Esophagus squamous epithelium (tissue), 5 donors: Measurements from ENCODE around the gene SRGAP2C. TPM values are rescaled to one million over a fixed set of nuclear protein-coding genes. Genes with fewer than 3 reads are reported as not detected.
"Not testable (repeated sequence)": the region's sequence is repeated elsewhere in the genome, so short reads cannot be mapped to it uniquely, and the experiment has no call there.

ENCODE experiments used
- DNase-seq: peaks from one replicate; lab custom pipeline; 2025; lab: John Stamatoyannopoulos, UW
- H3K27ac ChIP-seq, 4 donors: fragments of 200-600 bp; sonication (generic); one replicate each; pipeline ENCODE4 v1.5.1; 2016 to 2019; ENCODE audit warnings: mild to moderate bottlenecking in 1 of 4
- H3K27me3 ChIP-seq, 4 donors: fragments of 200-600 bp; sonication (generic); 1 replicate in 3 of 4; 2 replicates in 1 of 4; pipeline versions ENCODE4 v1.5.1 to v1.6.0; 2017 to 2021; ENCODE audit warnings: antibody characterized with exemption in 1 of 4
- H3K36me3 ChIP-seq, 3 donors: fragments of 200-600 bp; sonication (generic); one replicate each; pipeline ENCODE4 v1.5.1; 2016 to 2019
- H3K4me1 ChIP-seq, 3 donors: fragments of 200-600 bp; sonication (generic); one replicate each; pipeline ENCODE4 v1.5.1; 2017 to 2019
- H3K4me3 ChIP-seq, 4 donors: fragments of 200-600 bp; sonication (generic); 1 replicate in 3 of 4; 2 replicates in 1 of 4; pipeline ENCODE4 v1.5.1; 2016 to 2019; ENCODE audit warnings: mild to moderate bottlenecking in 2 of 4, moderate library complexity in 1 of 4
- H3K9me3 ChIP-seq, 3 donors: fragments of 200-600 bp; sonication (generic); one replicate each; pipeline ENCODE4 v1.5.1; 2016 to 2019
- WGBS, 2 donors: methylation state at CpG; one replicate each; pipeline ENCODE4 v1.1.5; 2018; 5-methylcytosine and 5-hydroxymethylcytosine counted together
- intact Hi-C: fragments of 100-400 bp; cut with DNase I; formaldehyde crosslinking; loops from one replicate; pipeline ENCODE4 v1.15.0; 2022
- total RNA-seq, 4 donors: library from RNA; depleted of rRNA; stranded (reverse); fragments of >200 nt; gene quantifications; one replicate each; pipeline ENCODE4 v1.1.0, GENCODE V29; 2016
- donor health status: DM: yes; HTN: yes; CAD: no.

Gene SRGAP2C
- total RNA-seq, 4 donors from 2014 or later: 5.4 to 16.8 (median 12.0) TPM

DNA sequence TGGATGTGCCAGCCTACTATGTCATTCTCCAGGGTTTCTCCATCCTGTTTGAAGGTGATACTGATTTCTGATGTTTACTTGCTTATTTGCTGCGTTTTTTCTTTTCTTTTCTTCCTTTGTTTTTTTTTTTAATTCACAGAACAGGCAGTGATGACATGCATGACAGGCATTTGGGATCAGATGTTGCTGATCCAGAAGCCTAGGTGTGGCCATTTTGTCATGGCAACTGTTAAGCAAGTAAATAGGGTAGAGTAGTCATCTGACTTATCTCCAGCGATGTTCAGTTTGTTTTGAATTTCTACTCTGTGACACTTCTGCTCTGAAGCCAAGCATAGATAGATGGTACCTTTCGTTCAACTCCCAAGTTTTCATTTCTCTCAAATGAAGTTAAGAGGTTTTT is 181.4 kb downstream of the SRGAP2C start:
- WGBS, 2 donors: no CpG with 5 or more reads among the region's 3 CpGs
- H3K27ac ChIP-seq, H3K27me3 ChIP-seq, H3K4me3 ChIP-seq, DNase-seq, H3K9me3 ChIP-seq, intact Hi-C loops, H3K36me3 ChIP-seq, H3K4me1 ChIP-seq: not testable (repeated sequence)

DNA sequence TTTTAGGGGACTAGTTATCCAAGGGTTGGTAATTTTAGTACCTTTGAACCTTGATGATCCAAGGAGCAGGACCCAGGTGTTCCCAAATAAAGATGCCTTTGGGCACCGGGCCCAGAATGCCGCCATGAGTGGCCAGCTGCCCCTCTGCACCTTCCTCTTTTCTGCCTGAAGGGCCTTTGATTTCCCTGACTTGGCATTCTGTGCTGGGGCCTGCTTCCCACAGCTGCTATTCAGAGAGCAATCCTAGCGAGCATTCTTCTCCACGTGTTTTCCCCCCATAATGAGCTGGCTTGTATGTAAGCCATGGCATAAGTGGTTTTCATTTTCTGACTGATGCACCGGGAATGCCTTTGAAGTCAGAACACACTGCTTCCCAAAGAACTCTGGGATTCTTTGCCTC is 184.1 kb downstream of the SRGAP2C start:
- DNase-seq, intact Hi-C loops, H3K4me3 ChIP-seq, H3K36me3 ChIP-seq, H3K4me1 ChIP-seq, H3K9me3 ChIP-seq, H3K27me3 ChIP-seq, H3K27ac ChIP-seq: not testable (repeated sequence)
- no CpG with 5 or more reads among the region's 5 CpGs for WGBS, 2 donors

DNA sequence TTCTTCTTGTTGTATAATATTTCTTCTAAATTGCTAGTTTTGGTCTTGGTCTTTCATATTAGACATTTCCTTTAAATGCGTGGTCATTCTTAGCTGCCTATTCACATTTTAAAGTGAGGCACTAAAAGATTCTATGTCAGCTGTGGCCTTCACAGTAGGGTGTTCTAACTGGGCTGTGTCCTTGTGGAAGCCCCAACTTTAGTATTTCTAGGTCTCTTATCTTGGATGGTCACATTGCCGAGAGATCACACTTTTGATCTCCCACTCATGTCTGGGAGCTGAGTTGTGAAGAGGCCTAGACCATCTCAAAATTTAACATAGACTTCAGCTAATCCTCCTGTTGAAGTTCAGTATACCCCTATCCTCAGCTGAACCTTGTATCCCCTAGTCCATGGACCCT is 185.2 kb downstream of the SRGAP2C start:
- no CpG with 5 or more reads among the region's 2 CpGs for WGBS, 2 donors
- H3K4me1 ChIP-seq, H3K27ac ChIP-seq, intact Hi-C loops, H3K9me3 ChIP-seq, H3K36me3 ChIP-seq, DNase-seq, H3K4me3 ChIP-seq, H3K27me3 ChIP-seq: not testable (repeated sequence)

- H3K36me3 ChIP-seq, DNase-seq, H3K4me1 ChIP-seq, H3K27me3 ChIP-seq, H3K27ac ChIP-seq, H3K4me3 ChIP-seq, intact Hi-C loops, H3K9me3 ChIP-seq: not testable (repeated sequence)
- 52 to 60% methylated on average over 2 of the region's 3 CpGs for WGBS, 2 donors
These were observed 190.1 kb downstream of the SRGAP2C start for GRCh38 chr1:121374851-121375367.

DNA sequence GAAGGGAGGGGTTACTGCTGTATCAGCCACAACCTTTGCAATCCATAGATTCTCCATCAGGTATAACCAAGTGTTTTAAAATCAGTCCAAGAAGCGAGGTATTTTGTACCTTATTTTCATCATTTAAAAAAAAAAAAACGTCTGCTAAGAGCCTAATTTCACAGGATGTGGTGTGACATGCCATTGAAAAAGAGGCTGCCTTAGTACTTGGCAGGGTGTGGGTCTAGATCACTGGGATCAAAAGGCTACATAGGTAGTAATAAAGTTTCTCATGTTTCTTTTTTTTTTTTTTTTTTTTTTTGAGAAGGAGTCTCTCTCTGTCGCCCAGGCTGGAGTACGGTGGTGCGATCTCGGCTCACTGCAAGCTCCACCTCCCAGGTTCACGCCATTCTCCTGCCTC is 192.2 kb downstream of the SRGAP2C start:
- intact Hi-C loops, H3K4me3 ChIP-seq, H3K36me3 ChIP-seq, H3K27ac ChIP-seq, H3K27me3 ChIP-seq, H3K4me1 ChIP-seq, H3K9me3 ChIP-seq, DNase-seq: not testable (repeated sequence)
- 100% methylated on average over 1 of the region's 7 CpGs; no CpG with 5 or more reads in 1 of the 2 donors for WGBS, 2 donors

GRCh38 chr1:121378757-121379156 is 194.0 kb downstream of the SRGAP2C start:
- H3K27ac ChIP-seq, H3K36me3 ChIP-seq, intact Hi-C loops, DNase-seq, H3K9me3 ChIP-seq, H3K27me3 ChIP-seq, H3K4me3 ChIP-seq, H3K4me1 ChIP-seq: not testable (repeated sequence)
- 57 to 95% methylated on average over 4 to 5 of the region's 5 CpGs for WGBS, 2 donors

DNA sequence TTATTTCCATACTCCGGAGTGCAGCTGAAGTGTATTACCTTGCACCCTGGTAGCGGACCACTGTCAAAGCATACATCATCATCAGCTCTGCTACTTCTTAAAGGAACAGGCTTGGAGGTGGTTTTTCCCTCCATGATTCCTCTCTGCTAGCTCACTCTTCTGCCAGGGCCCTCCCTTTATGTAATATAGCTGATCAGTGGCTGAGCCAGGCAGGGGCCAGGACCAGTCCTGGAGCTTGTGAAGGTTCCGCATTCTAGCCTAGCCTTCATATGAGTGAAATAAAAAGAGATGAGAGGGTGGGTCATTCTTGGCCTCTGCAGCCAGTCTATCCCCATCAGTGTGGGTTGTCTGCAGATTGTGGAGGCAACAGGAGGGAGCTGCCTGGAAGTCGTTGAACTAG is 200.0 kb downstream of the SRGAP2C start:
- H3K27me3 ChIP-seq, intact Hi-C loops, H3K4me3 ChIP-seq, H3K4me1 ChIP-seq, H3K9me3 ChIP-seq, H3K36me3 ChIP-seq, DNase-seq: not testable (repeated sequence)
- peak overlapping the region in 2 of 4 donors; percentile 17 to 44 for H3K27ac ChIP-seq
- 56 to 83% methylated on average over 1 to 2 of the region's 4 CpGs for WGBS, 2 donors

DNA sequence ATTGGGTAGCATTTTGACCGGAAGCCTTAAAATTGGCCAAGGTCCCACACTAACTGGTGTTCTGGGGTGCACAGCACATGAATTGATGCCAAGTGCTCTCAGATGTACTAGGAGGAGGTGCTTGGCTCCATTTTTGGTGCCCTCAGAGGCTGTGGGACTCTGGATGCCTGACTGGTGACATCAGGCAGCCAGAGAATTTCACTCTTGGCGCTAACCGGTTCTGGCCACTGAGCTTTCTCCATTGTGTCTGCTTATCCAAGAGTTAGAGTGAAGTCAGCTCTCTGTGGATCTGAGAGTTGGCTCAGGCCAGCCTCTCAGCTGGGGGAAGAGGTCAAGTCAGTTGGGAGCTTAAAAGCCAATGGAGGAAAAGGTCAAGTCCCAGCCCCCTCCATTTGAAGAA is 200.4 kb downstream of the SRGAP2C start:
- H3K9me3 ChIP-seq, intact Hi-C loops, H3K36me3 ChIP-seq, DNase-seq, H3K27ac ChIP-seq, H3K4me1 ChIP-seq, H3K4me3 ChIP-seq, H3K27me3 ChIP-seq: not testable (repeated sequence)
- WGBS, 2 donors: no CpG with 5 or more reads among the region's 3 CpGs

GRCh38 chr1:121385563-121386288 is 201.0 kb downstream of the SRGAP2C start:
- H3K4me3 ChIP-seq, H3K36me3 ChIP-seq, DNase-seq, H3K4me1 ChIP-seq, intact Hi-C loops, H3K9me3 ChIP-seq, H3K27me3 ChIP-seq: not testable (repeated sequence)
- peak overlapping the region in 1 of 4 donors; percentile 39 for H3K27ac ChIP-seq
- WGBS, 2 donors: 55% methylated on average over 6 of the region's 8 CpGs; no CpG with 5 or more reads in 1 of the 2 donors

DNA sequence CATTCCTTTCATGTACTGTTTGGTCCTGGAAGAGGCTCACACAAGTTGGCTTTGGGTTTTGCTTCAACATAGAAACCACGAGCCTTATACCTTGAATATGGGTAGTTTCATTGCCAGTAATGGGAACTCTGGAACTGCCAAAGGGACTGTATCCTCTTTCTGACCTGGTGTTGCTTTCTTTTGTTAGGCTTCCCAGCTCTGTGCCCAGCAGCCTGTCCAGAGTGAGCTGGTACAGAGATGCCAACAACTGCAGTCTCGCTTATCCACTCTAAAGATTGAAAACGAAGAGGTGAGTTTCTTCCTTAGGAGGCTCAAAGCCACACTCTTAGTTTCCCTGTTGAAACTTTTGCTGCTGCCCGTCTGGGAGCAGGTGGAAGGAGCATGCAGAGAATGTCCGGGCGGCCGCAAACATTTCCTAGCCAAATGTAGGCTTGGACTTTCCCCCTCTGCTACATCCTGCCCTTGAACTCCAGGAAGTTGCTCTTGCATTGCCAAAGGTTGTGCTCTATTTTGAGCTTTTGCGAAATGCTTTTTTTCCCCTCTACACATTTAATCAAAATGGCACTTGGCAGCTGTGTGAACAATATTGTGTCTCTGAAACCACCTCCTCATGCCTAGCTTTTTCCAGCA is 201.7 kb downstream of the SRGAP2C start:
- no CpG with 5 or more reads among the region's 8 CpGs for WGBS, 2 donors
- H3K27me3 ChIP-seq, intact Hi-C loops, H3K4me1 ChIP-seq, DNase-seq, H3K36me3 ChIP-seq, H3K4me3 ChIP-seq, H3K9me3 ChIP-seq, H3K27ac ChIP-seq: not testable (repeated sequence)

DNA sequence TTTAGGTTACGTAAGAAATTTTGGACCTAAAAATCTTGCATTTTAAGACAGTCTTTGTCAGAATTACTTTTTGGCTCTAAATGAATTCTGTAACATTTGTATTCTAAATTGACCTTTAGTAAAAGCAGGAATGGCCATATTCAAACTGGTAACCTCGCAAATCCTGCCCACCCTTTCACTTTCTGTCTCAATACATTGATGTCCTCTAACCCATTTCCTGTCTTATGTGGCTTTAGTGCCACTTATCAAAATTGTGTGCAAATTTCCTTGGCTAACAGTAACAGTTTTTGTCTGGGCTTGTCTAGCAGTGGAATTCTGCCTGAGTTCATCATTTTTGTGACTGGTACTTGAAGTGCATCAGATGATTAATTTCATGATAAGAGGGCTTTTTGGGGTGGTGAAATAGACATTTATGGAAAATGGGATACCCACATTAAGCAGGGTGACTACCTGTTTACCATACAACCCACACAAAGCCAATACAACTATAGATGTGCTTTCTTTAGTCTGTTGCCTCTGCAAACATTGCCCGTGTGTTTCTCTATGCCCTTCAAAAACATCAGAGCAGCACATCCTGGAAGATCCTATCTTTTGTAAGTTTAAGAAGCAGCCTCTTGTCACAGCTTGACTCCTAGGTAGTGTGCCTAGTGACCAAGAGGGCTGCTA is 205.3 kb downstream of the SRGAP2C start:
- intact Hi-C loops, DNase-seq, H3K36me3 ChIP-seq, H3K27ac ChIP-seq, H3K9me3 ChIP-seq, H3K4me1 ChIP-seq, H3K4me3 ChIP-seq, H3K27me3 ChIP-seq: not testable (repeated sequence)
- WGBS, 2 donors: no CpG with 5 or more reads among the region's 3 CpGs

DNA sequence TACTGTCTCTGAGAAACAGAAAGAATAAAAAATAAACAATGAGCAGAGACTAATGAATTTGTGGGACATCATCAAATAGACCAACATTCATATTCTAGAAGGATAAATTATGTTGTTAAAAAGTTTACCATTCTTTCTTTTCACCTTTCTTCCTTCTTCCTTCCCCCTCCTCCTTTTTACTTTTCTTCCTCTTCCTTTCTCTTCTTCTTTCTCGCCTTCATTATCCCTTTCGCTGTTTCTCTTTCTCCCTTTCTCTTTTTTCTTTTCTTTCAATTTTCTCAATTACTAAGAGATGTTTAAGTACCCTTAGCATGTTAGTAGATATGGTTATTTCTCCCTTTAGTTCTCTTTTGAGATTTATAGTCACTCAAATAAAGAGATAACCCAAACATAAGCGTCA is 207.4 kb downstream of the SRGAP2C start:
- H3K9me3 ChIP-seq, H3K27ac ChIP-seq, H3K4me1 ChIP-seq, intact Hi-C loops, H3K36me3 ChIP-seq, H3K4me3 ChIP-seq, DNase-seq: not testable (repeated sequence)
- 94 to 100% methylated on average over 3 of the region's 3 CpGs for WGBS, 2 donors
- peaks cover 0 to 16% (median 0%) of the 10 kb centered on the region in 4 donors for H3K27me3 ChIP-seq
